H1 (cell line): ENCODE results near the gene VAMP2. TPM values are rescaled to one million over a fixed set of nuclear protein-coding genes. Genes with fewer than 3 reads are reported as not detected.
A peak's percentile ranks its signal among the peaks of the same experiment; 100 is the strongest.

Experiments
- ASH2L ChIP-seq: fragments of 200-600, 300-600 bp; sonication (generic); IDR thresholded peaks from one replicate; pipeline ENCODE4 v1.7.1; 2017; ENCODE audit warnings: low read length
- CBX5 ChIP-seq: fragments of 300-800, 300-1000 bp; sonication (generic); IDR thresholded peaks from 2 replicates; pipeline ENCODE4 v1.7.1; 2016; ENCODE audit warnings: antibody characterized with exemption, low read length, low read depth
- CHD1 ChIP-seq: IDR thresholded peaks from 2 replicates; pipeline ENCODE4 v1.6.1; 2012; ENCODE audit warnings: low read depth, low read length, improper control_type of control experiment
- CTBP2 ChIP-seq: IDR thresholded peaks from 2 replicates; pipeline ENCODE4 v1.7.0; 2011; ENCODE audit warnings: borderline replicate concordance, mild to moderate bottlenecking, moderate library complexity, mixed read lengths, low read length; ENCODE audit not compliant: insufficient read depth, insufficient read length
- FOSL1 ChIP-seq: IDR thresholded peaks from 2 replicates; pipeline ENCODE4 v1.6.1; 2011; ENCODE audit warnings: mild to moderate bottlenecking, low read depth, low read length, moderate library complexity; ENCODE audit not compliant: insufficient read depth
- MAFK ChIP-seq: IDR thresholded peaks from 2 replicates; pipeline ENCODE4 v1.6.1; 2012; ENCODE audit warnings: low read depth, mild to moderate bottlenecking, improper control_type of control experiment, low read length
- PHF8 ChIP-seq: fragments of 200-600 bp; sonication (generic); conservative IDR thresholded peaks from 2 replicates; pipeline ENCODE4 v1.7.1; 2012; ENCODE audit warnings: low read depth, mild to moderate bottlenecking, inconsistent platforms, low read length, moderate library complexity
- POU5F1 ChIP-seq: IDR thresholded peaks from 2 replicates; pipeline ENCODE4 v1.6.1; 2011; ENCODE audit warnings: low read depth, mild to moderate bottlenecking, low read length, moderate library complexity
- SIN3A ChIP-seq, 2 experiments: IDR thresholded peaks in 1 of 2; conservative IDR thresholded peaks in 1 of 2; 2 replicates each; pipeline ENCODE4 v1.6.1; 2011 to 2012; ENCODE audit warnings: low read length in 2 of 2, improper control_type of control experiment in 1 of 2, low read depth in 1 of 2, mild to moderate bottlenecking in 1 of 2
- SIX5 ChIP-seq: IDR thresholded peaks from 2 replicates; pipeline ENCODE4 v1.6.1; 2011; ENCODE audit warnings: mild to moderate bottlenecking, low read depth, low read length
- TAF7 ChIP-seq: optimal IDR thresholded peaks from 2 replicates; pipeline ENCODE3; 2011; ENCODE audit warnings: low read depth, mild to moderate bottlenecking, inconsistent platforms, low read length, moderate library complexity, borderline replicate concordance
- TBP ChIP-seq: IDR thresholded peaks from 2 replicates; pipeline ENCODE4 v1.6.1; 2011; ENCODE audit warnings: low read depth, low read length, improper control_type of control experiment
- polyA plus RNA-seq, 7 experiments: library from polyadenylated mRNA; depleted of rRNA in 3 of 7; stranded (reverse) in 5 of 7; unstranded in 2 of 7; fragments of >200 nt in 5 of 7; fragments of 200-250 nt in 2 of 7; gene quantifications; 1 replicate in 5 of 7; 2 replicates in 1 of 7; 4 replicates in 1 of 7; pipeline versions ENCODE4 v1.2.1 to v1.2.3, GENCODE V29; 2011 to 2013; ENCODE audit warnings: missing spikeins in 2 of 7, mixed read lengths in 2 of 7
- total RNA-seq: library from RNA; stranded (reverse); fragmentation: NEBNext Ultra II Directional; extraction: Animal tissue kit (Norgen Biotek cat#: 25700); gene quantifications from 2 replicates; pipeline ENCODE4 v1.2.1, GENCODE V29; 2021
- TF ChIP-seq, protein P1 (sequence below), 3 experiments: IDR thresholded peaks; 1 replicate in 2 of 3; 2 replicates in 1 of 3; pipeline versions ENCODE4 v1.5.1 to v1.6.1; 2011; ENCODE audit warnings: low read length in 3 of 3, mild to moderate bottlenecking in 3 of 3, inconsistent platforms in 2 of 3, low read depth in 1 of 3, moderate library complexity in 1 of 3; ENCODE audit not compliant: insufficient read depth in 1 of 3; ENCODE audit errors: control extremely low read depth in 1 of 3
- TF ChIP-seq, protein P2 (sequence below): IDR thresholded peaks from 2 replicates; pipeline ENCODE4 v1.6.1; 2011; ENCODE audit warnings: low read length, improper control_type of control experiment
- TF ChIP-seq, protein P3 (sequence below): IDR thresholded peaks from 2 replicates; pipeline ENCODE4 v1.6.1; 2011; ENCODE audit warnings: low read depth, mild to moderate bottlenecking, low read length; ENCODE audit not compliant: insufficient read depth
- TF ChIP-seq, protein P4 (sequence below): IDR thresholded peaks from 2 replicates; pipeline ENCODE4 v1.6.1; 2012; ENCODE audit warnings: low read length, inconsistent platforms

The VAMP2 gene
- total and polyA plus RNA-seq, 2 of the 8 experiments (the other 6 are each of a cell fraction or from before 2014, with no cell fraction given): 19.3 to 20.5 TPM

DNA sequence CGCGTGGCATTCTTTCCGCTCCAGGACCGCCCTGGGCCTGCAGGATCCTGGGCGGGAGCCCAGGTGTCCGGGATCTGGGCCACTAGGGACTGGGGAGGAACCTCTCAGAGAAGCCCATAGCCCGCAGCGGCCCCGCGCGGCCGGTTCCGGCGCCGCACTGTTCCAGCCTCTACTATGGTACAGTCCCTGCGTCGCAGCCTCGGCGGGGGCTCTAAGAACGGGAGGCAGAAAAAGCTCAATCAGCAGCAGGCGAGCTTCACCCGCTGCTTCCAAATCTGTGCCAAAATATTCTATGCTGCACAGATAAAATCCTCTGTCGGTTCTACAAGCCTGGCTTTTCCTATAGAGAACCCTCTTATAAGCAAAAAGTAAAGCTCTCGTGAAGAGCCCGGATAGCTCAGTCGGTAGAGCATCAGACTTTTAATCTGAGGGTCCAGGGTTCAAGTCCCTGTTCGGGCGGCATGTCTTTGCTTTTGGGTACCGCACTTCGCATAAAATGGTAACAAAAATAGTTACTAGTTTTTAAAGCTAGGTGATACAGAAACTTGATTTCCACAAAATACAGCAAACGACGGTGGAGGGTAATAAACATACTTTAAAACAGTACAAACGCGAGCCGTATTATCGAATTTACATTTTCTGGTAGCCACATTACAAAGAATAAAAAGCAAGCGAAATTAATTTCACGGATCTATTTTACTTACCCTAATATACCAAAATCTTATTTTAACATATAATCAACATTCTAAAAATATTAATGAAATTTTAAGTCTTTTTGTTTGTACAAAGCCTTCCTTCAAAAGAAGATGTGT lies 43.8 kb downstream of the VAMP2 start (continued):
- peak; percentile 83; the same call in 1 of the 2 replicates for TF ChIP-seq MAFK
- TF ChIP-seq, protein P1, sequence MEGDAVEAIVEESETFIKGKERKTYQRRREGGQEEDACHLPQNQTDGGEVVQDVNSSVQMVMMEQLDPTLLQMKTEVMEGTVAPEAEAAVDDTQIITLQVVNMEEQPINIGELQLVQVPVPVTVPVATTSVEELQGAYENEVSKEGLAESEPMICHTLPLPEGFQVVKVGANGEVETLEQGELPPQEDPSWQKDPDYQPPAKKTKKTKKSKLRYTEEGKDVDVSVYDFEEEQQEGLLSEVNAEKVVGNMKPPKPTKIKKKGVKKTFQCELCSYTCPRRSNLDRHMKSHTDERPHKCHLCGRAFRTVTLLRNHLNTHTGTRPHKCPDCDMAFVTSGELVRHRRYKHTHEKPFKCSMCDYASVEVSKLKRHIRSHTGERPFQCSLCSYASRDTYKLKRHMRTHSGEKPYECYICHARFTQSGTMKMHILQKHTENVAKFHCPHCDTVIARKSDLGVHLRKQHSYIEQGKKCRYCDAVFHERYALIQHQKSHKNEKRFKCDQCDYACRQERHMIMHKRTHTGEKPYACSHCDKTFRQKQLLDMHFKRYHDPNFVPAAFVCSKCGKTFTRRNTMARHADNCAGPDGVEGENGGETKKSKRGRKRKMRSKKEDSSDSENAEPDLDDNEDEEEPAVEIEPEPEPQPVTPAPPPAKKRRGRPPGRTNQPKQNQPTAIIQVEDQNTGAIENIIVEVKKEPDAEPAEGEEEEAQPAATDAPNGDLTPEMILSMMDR (IDR thresholded peaks at IDR 0.05; ENCODE audit: control extremely low read depth in 1 of 3, insufficient read depth in 1 of 3, low read depth in 1 of 3, low read length in 3 of 3): peak; percentile 78 to 92 (median 81)
- peak; percentile 74 for TF ChIP-seq TAF7
- TF ChIP-seq, protein P2, sequence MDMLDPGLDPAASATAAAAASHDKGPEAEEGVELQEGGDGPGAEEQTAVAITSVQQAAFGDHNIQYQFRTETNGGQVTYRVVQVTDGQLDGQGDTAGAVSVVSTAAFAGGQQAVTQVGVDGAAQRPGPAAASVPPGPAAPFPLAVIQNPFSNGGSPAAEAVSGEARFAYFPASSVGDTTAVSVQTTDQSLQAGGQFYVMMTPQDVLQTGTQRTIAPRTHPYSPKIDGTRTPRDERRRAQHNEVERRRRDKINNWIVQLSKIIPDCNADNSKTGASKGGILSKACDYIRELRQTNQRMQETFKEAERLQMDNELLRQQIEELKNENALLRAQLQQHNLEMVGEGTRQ: no peak
- TF ChIP-seq SIX5: no peak
- TF ChIP-seq POU5F1: 0 out of 2 replicates have a peak, but pooled peaks have one; percentile 4
- peak; percentile 99 for TF ChIP-seq ASH2L
- TF ChIP-seq FOSL1: no peak
- no peak for TF ChIP-seq CHD1
- no peak for TF ChIP-seq CBX5
- TF ChIP-seq CTBP2: peak; percentile 70
- peak; percentile 100 for TF ChIP-seq TBP
- TF ChIP-seq, protein P3, sequence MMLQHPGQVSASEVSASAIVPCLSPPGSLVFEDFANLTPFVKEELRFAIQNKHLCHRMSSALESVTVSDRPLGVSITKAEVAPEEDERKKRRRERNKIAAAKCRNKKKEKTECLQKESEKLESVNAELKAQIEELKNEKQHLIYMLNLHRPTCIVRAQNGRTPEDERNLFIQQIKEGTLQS: no peak
- no peak; the same call in 1 of the 2 replicates for TF ChIP-seq PHF8
- TF ChIP-seq, protein P4, sequence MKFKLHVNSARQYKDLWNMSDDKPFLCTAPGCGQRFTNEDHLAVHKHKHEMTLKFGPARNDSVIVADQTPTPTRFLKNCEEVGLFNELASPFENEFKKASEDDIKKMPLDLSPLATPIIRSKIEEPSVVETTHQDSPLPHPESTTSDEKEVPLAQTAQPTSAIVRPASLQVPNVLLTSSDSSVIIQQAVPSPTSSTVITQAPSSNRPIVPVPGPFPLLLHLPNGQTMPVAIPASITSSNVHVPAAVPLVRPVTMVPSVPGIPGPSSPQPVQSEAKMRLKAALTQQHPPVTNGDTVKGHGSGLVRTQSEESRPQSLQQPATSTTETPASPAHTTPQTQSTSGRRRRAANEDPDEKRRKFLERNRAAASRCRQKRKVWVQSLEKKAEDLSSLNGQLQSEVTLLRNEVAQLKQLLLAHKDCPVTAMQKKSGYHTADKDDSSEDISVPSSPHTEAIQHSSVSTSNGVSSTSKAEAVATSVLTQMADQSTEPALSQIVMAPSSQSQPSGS: no peak; the same call in 1 of the 2 replicates
- peak in 1 of 2 experiments; percentile 48; a peak in 1 of 4 replicates for TF ChIP-seq SIN3A (conservative IDR thresholded peaks at IDR 0.05 in 1 of 2, IDR thresholded peaks at IDR 0.05 in 1 of 2; ENCODE audit: low read depth in 1 of 2, low read length in 2 of 2)
